Skeletal muscle tissue (tissue), 4 donors: ENCODE results near the gene MCM5. TPM values are rescaled to one million over a fixed set of nuclear protein-coding genes. Genes with fewer than 3 reads are reported as not detected.
"Not testable (repeated sequence)": the region's sequence is repeated elsewhere in the genome, so short reads cannot be mapped to it uniquely, and the experiment has no call there.

Experiments used
- H3K27ac ChIP-seq: one replicate; pipeline ENCODE4 v1.7.0; 2013; ENCODE audit warnings: mild to moderate bottlenecking, low read depth, low read length, inconsistent platforms
- H3K27me3 ChIP-seq, 3 donors: one replicate each; pipeline ENCODE4 v1.7.0; 2013; ENCODE audit warnings: low read length in 3 of 3; ENCODE audit not compliant: control insufficient read depth in 3 of 3, insufficient read depth in 3 of 3
- H3K36me3 ChIP-seq, 3 donors: one replicate each; pipeline ENCODE4 v1.7.0; 2013; ENCODE audit warnings: low read length in 3 of 3; ENCODE audit not compliant: control insufficient read depth in 3 of 3, insufficient read depth in 3 of 3
- H3K4me1 ChIP-seq, 3 donors: one replicate each; pipeline ENCODE4 v1.7.0; 2013; ENCODE audit warnings: low read length in 3 of 3, mild to moderate bottlenecking in 3 of 3; ENCODE audit not compliant: control insufficient read depth in 3 of 3, insufficient read depth in 3 of 3
- H3K4me3 ChIP-seq, 3 donors: one replicate each; pipeline ENCODE4 v1.7.0; 2013; ENCODE audit warnings: low read length in 3 of 3
- H3K9ac ChIP-seq, 3 donors: one replicate each; pipeline ENCODE4 v1.7.0; 2013; ENCODE audit warnings: low read length in 3 of 3, mild to moderate bottlenecking in 3 of 3, moderate library complexity in 2 of 3, low read depth in 1 of 3
- H3K9me3 ChIP-seq, 3 donors: one replicate each; pipeline ENCODE4 v1.7.0; 2013; ENCODE audit warnings: low read length in 3 of 3; ENCODE audit not compliant: control insufficient read depth in 3 of 3
- total RNA-seq: library from RNA; depleted of rRNA; stranded (reverse); fragments of >200 nt; gene quantifications from one replicate; pipeline ENCODE4 v1.2.3, GENCODE V29; 2014
- donor health status: Osteomylitis.

Gene MCM5
- total RNA-seq, 1 donor from 2014 or later: 25.1 TPM

DNA sequence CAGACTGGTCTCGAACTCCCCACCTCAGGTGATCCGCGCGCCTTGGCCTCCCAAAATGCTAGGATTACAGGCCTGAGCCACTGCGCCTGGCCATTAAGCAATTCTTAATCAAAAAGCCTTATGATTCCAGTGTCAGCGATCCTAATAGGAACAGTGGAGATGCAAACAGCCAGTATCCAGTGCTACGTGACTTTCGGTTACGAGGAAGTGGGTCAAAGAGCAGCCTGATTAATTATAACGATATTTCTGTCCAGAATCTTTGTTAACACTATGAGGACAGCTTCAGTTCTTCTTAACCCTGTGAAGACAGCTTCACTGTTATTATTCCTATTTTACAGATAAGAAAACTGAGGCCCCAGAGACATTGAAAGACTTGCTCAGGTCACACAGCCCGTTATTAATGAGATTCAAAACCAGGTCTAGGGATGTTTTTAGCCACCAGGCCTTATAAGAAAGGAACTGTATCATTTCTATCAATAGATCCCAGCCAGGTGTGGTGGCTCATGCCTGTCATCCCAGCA, 36.3 kb upstream of the MCM5 start:
- Histone ChIP-seq H3K36me3 (no peaks in the 10 kb centered on the region), H3K4me3 (no peak overlapping the region), H3K27me3 (no peaks in the 10 kb centered on the region), H3K9me3 (no peaks in the 10 kb centered on the region), H3K4me1 (peaks cover 0 to 4% (median 0%) of the 10 kb centered on the region in 3 donors), H3K27ac (no peak overlapping the region), H3K9ac (no peak overlapping the region)

DNA sequence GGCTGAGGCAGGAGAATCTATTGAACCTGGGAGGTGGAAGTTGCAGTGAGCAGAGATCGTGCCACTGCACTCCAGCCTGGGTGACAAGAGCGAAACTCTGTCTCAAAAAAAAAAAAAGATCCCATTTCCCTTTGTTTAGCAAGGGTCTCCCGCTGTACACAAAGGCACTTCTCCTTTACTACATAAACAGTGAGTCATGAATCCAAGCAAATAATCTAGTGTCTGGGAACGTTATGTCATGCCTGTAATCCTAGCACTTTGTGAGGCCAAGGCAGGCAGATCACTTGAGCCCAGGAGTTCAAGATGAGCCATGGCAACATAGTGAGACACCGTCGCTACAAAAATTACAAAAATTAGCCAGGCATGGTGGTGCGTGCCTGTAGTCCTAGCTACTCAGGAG, 35.7 kb upstream of the MCM5 start:
- not testable (repeated sequence) for H3K27me3 ChIP-seq, H3K9ac ChIP-seq, H3K9me3 ChIP-seq, H3K36me3 ChIP-seq, H3K4me3 ChIP-seq, H3K27ac ChIP-seq, H3K4me1 ChIP-seq

DNA sequence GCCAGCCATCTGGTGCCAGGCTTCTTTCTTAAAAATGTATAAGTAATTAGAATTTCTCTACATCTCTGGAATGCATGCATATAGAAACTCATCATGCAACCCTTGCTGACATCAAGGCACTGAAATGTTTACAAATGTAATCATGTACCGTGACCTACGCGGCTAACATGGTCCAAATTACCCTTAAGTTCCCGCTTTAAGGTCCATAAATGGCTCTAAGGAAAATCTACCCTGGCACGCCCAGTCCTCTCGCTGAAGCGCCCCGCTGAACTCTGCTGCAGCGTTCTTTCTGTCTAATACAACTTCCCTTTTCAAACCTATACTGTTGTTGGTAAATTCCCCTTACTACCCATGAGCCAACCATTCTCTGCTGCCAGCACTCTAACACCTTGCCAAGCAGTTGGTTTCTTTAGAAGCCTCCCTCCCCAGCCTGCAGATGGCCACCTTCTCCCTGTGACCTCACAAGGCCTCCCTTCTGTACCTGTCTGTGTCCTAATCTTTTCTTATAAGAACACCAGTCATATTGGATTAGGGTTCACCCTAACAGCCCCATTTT, 32.5 kb upstream of the MCM5 start:
- H3K27ac ChIP-seq: no peak overlapping the region
- no peaks in the 10 kb centered on the region for H3K9me3 ChIP-seq
- peaks cover 11 to 19% (median 18%) of the 10 kb centered on the region in 3 donors for H3K4me1 ChIP-seq
- no peaks in the 10 kb centered on the region for H3K36me3 ChIP-seq
- H3K4me3 ChIP-seq: no peak overlapping the region
- no peaks in the 10 kb centered on the region for H3K27me3 ChIP-seq
- H3K9ac ChIP-seq: no peak overlapping the region

DNA sequence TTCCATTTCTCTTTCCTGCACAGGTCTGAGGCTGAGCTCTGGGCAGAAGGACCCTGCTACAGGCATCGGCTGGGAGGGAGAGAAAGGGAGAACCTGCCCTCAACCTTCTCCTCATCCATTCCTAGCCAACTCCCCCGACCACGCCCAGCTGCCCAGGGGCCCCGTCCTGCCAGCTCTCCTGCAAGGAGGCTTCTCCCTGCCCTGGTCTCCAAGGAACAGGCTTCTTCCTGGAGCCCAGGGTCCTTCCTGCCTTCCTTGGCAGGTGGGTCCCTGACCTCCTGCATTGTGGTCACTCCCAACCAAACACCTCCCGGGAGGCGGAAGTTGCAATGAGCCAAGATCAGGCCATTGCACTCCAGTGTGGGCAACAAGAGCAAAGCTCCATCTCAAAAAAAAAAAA, 31.6 kb upstream of the MCM5 start:
- Histone ChIP-seq H3K27me3 (no peaks in the 10 kb centered on the region), H3K27ac (no peak overlapping the region), H3K4me1 (peaks cover 11 to 19% (median 18%) of the 10 kb centered on the region in 3 donors), H3K9ac (no peak overlapping the region), H3K4me3 (no peak overlapping the region), H3K9me3 (no peaks in the 10 kb centered on the region), H3K36me3 (no peaks in the 10 kb centered on the region)

DNA sequence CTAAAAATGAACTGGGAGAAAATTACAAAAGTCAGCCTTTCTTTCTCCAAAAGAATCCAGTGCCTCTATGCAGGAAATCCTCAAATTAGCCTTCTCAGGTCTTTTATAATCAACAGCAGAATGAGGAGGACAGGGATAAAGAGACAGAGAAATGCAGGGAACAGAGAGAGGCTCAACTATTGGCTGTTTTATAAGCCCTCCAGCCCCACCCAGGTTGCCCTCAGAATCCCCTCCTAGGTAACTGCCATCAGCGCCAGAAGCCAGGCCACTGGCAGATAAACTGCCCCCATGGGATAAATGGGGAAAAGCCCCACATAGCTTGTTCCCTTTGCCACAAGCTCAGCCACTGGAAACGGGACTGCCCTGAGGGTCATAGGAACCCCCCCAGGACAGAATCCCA, 29.9 kb upstream of the MCM5 start:
- H3K27ac ChIP-seq: peak overlapping the region; percentile 21
- no peaks in the 10 kb centered on the region for H3K9me3 ChIP-seq
- no peak overlapping the region for H3K4me3 ChIP-seq
- peaks cover 11 to 19% (median 18%) of the 10 kb centered on the region in 3 donors for H3K4me1 ChIP-seq
- no peaks in the 10 kb centered on the region for H3K27me3 ChIP-seq
- no peaks in the 10 kb centered on the region for H3K36me3 ChIP-seq
- peak overlapping the region in 1 of 3 donors; percentile 30 for H3K9ac ChIP-seq

DNA sequence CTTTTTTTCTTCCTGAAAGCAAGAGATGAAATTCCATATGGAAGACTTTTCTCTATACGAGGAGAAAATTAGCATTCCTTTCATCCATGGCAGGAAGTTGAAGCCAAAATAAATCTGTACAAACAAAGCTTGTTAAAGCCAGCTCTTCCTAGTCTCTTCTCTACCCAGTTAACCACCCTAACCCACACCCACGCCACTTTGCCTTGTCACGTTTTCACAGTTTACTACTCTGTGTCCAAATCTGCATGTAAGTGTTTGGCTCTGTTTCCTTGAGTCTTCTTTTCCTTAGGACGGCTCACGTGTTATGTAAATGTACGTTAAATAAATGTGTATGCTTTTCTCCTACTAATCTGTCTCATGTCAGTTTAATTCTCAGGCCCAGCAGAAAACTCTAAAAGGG, 26.2 kb upstream of the MCM5 start:
- no peak overlapping the region for H3K27ac ChIP-seq
- peaks cover 28 to 42% (median 35%) of the 10 kb centered on the region in 3 donors for H3K4me1 ChIP-seq

DNA sequence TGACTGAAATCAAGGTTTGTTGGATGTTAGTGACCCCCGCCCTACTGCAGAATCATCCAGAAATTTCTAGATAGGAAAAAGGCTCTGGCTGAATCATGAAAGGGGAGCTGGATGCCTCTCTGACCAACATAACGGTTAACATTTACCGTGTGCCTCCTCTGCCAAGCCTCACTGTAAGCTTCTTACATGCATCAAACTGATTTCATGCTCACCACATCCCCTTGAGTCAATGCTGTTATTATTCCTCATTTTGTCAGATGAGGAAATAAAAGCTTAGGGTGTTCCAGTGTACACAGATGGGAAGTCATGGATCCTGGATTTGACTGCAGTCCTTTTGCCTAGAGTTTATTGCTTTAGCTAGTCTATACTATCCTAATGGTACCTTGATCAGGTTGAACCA, 24.9 kb upstream of the MCM5 start:
- Histone ChIP-seq H3K27me3 (no peaks in the 10 kb centered on the region), H3K36me3 (no peaks in the 10 kb centered on the region), H3K9me3 (no peaks in the 10 kb centered on the region), H3K27ac (no peak overlapping the region), H3K4me3 (no peak overlapping the region), H3K4me1 (peaks cover 24 to 36% (median 26%) of the 10 kb centered on the region in 3 donors), H3K9ac (no peak overlapping the region)

More for the DNA sequence above, 26.2 kb upstream of the MCM5 start:
- Histone ChIP-seq H3K9me3 (no peaks in the 10 kb centered on the region), H3K36me3 (no peaks in the 10 kb centered on the region), H3K27me3 (no peaks in the 10 kb centered on the region), H3K9ac (no peak overlapping the region), H3K4me3 (no peak overlapping the region)

DNA sequence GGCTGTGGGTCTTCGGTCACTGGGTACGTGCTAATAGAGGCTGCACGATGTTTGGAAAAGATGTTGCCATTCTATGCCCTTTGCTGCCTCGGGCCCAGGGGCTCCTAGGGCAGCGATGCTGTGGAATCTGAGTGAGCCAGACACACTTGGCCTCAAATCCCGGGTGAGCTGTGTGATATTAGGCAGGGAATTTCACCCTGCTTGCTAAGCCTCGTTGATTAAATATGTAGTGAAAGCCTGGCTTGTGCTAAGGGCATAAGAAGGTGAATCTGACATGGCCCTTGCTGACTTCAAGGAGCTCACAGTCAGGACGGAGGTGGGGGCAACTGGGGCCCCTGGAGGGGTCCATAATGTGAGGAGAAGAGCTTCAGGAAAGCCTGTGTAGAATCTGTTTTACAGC, 24.4 kb upstream of the MCM5 start:
- peaks cover 27 to 37% (median 28%) of the 10 kb centered on the region in 3 donors for H3K4me1 ChIP-seq
- no peaks in the 10 kb centered on the region for H3K36me3 ChIP-seq
- H3K9ac ChIP-seq: no peak overlapping the region
- no peak overlapping the region for H3K4me3 ChIP-seq
- no peaks in the 10 kb centered on the region for H3K27me3 ChIP-seq
- no peaks in the 10 kb centered on the region for H3K9me3 ChIP-seq
- no peak overlapping the region for H3K27ac ChIP-seq

DNA sequence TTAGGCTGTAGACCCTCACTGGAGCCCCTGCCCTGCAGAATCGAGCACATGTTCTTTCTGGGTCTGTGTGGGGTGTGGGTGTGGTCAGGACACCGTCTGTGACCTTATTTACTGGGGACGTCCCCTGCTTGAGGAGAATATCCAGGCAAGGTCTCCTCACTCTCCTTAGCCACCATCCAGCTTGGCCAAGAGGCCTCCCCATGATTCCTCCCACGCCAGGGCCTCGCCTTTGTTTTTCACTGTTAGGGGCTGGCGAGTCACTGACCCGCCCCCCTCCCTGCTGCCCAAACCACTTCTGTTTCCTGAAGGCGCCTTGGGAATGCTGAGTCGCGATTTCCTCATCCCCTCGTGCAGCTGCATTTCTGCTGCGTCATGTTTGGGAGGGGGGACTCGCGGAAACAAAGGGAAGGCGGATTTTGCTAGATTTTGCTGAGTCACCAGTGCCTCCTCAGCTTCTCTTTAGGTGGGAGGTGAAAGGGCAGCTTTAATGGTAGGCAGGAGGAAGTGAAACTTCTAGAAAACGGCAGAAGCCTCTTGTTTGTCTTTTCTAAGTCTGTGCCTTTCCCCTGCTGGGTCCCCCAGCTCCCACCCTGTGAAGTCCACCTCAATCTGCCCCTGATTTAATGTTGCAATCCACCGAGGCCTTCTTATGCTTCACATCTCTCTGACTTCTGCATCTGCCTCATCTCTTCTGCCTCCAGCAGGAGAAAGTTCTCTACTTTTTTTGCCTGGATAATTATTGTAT, 23.0 kb upstream of the MCM5 start:
- H3K9ac ChIP-seq: peak overlapping the region; percentile 6 to 57 (median 51)
- peak overlapping the region; percentile 7 to 60 (median 52) for H3K4me3 ChIP-seq

DNA sequence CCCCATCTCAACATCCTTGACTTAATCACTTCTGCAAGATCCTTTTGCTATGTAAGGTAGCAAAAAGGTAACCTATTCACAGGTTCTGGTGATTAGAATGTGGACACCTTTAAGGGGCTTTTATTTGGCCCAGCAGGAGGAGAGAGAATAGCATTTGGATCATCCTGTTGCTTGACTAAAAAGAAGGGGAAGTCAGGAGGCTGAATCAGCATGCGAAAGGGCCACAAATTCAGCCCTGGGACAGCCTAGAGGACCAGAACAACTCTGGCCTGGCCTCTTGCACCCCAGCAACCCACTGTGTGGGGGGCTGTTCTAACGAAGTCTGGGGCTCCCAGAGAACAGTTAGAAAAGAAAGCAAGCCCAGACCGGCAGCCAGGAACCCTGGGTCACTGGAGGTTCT, 22.2 kb upstream of the MCM5 start:
- H3K4me1 ChIP-seq: peaks cover 34 to 48% (median 36%) of the 10 kb centered on the region in 3 donors
- H3K9ac ChIP-seq: no peak overlapping the region

More for the DNA sequence above, 23.0 kb upstream of the MCM5 start:
- Histone ChIP-seq H3K27me3 (no peaks in the 10 kb centered on the region), H3K9me3 (no peaks in the 10 kb centered on the region), H3K36me3 (no peaks in the 10 kb centered on the region), H3K27ac (peak overlapping the region; percentile 69), H3K4me1 (peaks cover 36 to 48% (median 37%) of the 10 kb centered on the region in 3 donors)

More for the DNA sequence above, 22.2 kb upstream of the MCM5 start:
- peak overlapping the region; percentile 69 for H3K27ac ChIP-seq
- no peaks in the 10 kb centered on the region for H3K27me3 ChIP-seq
- peaks cover 0 to under 1% (median 0%) of the 10 kb centered on the region in 3 donors for H3K36me3 ChIP-seq
- H3K9me3 ChIP-seq: no peaks in the 10 kb centered on the region
- H3K4me3 ChIP-seq: no peak overlapping the region
